Adrenal gland (tissue), 12 donors: ENCODE data around the gene PPP1R9A. TPM values are rescaled to one million over a fixed set of nuclear protein-coding genes. Genes with fewer than 3 reads are reported as not detected.

Experiments
- DNase-seq, 7 donors: peaks; one replicate each; pipeline ENCODE4 v3.0.0-alpha.2; 2019 to 2020
- H3K27ac ChIP-seq, 5 donors: fragments of 200-600 bp; sonication (generic) in 4 of 5; 1 replicate in 3 of 5; 2 replicates in 2 of 5; pipeline versions ENCODE4 v1.5.1 to v1.8.0; 2016 to 2020; ENCODE audit warnings: mild to moderate bottlenecking in 1 of 5
- H3K27me3 ChIP-seq: fragments of 200-600 bp; 2 replicates; pipeline ENCODE4 v1.8.0; 2021
- H3K36me3 ChIP-seq, 2 donors: fragments of 200-600 bp; replicated peaks in 1 of 2; 1 replicate in 1 of 2; 2 replicates in 1 of 2; pipeline versions ENCODE4 v1.5.1 to v1.8.0; 2018 to 2022
- H3K4me1 ChIP-seq, 2 donors: fragments of 200-600 bp; replicated peaks in 1 of 2; 1 replicate in 1 of 2; 2 replicates in 1 of 2; pipeline versions ENCODE4 v1.5.1 to v1.8.0; 2018 to 2021
- H3K4me3 ChIP-seq, 4 donors: fragments of 200-600 bp; sonication (generic) in 3 of 4; one replicate each; pipeline ENCODE4 v1.5.1; 2016 to 2018
- H3K9me3 ChIP-seq, 3 donors: fragments of 200-600 bp; sonication (generic) in 1 of 3; replicated peaks in 1 of 3; 1 replicate in 2 of 3; 2 replicates in 1 of 3; pipeline versions ENCODE4 v1.5.1 to v1.8.0; 2016 to 2021
- POLR2A ChIP-seq, 2 donors: fragments of 450-650 bp; IDR thresholded peaks; one replicate each; pipeline ENCODE4 v1.6.1; 2017; ENCODE audit warnings: antibody characterized with exemption in 2 of 2, mild to moderate bottlenecking in 2 of 2, moderate library complexity in 1 of 2
- WGBS, 4 donors: extraction: QIAGEN DNeasy Blood & Tissue Kit in 2 of 4; methylation state at CpG; one replicate each; pipeline versions ENCODE4 v1.1.5 to v1.1.7; 2013 to 2017; 5-methylcytosine and 5-hydroxymethylcytosine counted together
- intact Hi-C, 2 donors: fragments of 100-400 bp; cut with DNase I; formaldehyde crosslinking; loops; one replicate each; pipeline versions ENCODE4 v1.14.1 to v1.15.0; 2022 to 2023
- polyA plus RNA-seq, 3 donors: library from polyadenylated mRNA; stranded (reverse); fragments of 200-250 nt in 2 of 3; fragments of 350-450 nt in 1 of 3; fragmentation: Illumina TruSeq in 1 of 3; extraction: RNeasy Lipid Tissue Mini Kit (QIAGEN cat#74804) in 1 of 3; gene quantifications; one replicate each; pipeline ENCODE4 v1.2.3, GENCODE V29; 2013 to 2014
- total RNA-seq, 9 donors: library from RNA; depleted of rRNA in 4 of 9; stranded (reverse); fragments of >200 nt in 4 of 9; fragments of 120-200 nt in 1 of 9; fragmentation: NEBNext Ultra II Directional in 1 of 9; extraction: Animal tissue kit (Norgen Biotek cat#: 25700) in 1 of 9; gene quantifications; one replicate each; pipeline versions ENCODE4 v1.1.0 to v1.2.4, GENCODE V29; 2013 to 2023
- TF ChIP-seq, protein P1 (sequence below), 6 experiments: fragments of 450-650 bp in 4 of 6; fragments of 200-600 bp in 2 of 6; sonication (generic) in 1 of 6; IDR thresholded peaks; 1 replicate in 5 of 6; 2 replicates in 1 of 6; pipeline versions ENCODE4 v1.5.1 to v1.8.0; 2016 to 2021; ENCODE audit warnings: antibody characterized with exemption in 6 of 6, mild to moderate bottlenecking in 2 of 6, moderate library complexity in 1 of 6
- donor health status: healthy with polysubstance abuse.
- donor health status: Bipolar disorder and iron deficiency.
- donor health status: DM: yes; HTN: yes; CAD: no.
- donor health status: DM: no; HTN: no; CAD: no.
- donor health status: DM: no; HTN: no; CAD: no.
- donor health status: DM: yes; HTN: yes; CAD: no.

PPP1R9A gene
- total and polyA plus RNA-seq, 12 donors, result 7.2 to 86.0 (median 40.6) TPM

DNA sequence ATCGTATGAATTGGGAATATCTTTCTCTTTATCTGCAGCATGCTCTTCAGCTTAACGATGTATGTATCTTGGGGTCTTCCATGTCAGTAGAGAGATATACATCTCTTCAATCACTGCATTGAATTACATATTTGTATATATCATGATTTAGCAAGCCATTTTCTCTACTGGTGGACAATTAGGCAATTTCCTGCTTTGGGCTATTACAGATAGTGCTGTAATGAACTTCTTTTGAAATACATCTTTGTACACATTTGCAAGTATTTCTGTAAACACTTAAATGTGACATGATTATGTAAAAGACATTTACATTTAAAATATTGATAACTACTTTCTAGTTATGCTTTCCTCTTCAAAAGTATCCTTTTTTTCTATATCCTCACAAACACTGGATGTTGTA, 199.0 kb downstream of the PPP1R9A start:
- no peak overlapping the region for H3K27ac ChIP-seq
- H3K36me3 ChIP-seq, result no peaks in the 10 kb centered on the region
- no peaks in the 10 kb centered on the region for H3K9me3 ChIP-seq
- TF ChIP-seq POLR2A (IDR thresholded peaks at IDR 0.05), result no peak
- TF ChIP-seq, protein P1, sequence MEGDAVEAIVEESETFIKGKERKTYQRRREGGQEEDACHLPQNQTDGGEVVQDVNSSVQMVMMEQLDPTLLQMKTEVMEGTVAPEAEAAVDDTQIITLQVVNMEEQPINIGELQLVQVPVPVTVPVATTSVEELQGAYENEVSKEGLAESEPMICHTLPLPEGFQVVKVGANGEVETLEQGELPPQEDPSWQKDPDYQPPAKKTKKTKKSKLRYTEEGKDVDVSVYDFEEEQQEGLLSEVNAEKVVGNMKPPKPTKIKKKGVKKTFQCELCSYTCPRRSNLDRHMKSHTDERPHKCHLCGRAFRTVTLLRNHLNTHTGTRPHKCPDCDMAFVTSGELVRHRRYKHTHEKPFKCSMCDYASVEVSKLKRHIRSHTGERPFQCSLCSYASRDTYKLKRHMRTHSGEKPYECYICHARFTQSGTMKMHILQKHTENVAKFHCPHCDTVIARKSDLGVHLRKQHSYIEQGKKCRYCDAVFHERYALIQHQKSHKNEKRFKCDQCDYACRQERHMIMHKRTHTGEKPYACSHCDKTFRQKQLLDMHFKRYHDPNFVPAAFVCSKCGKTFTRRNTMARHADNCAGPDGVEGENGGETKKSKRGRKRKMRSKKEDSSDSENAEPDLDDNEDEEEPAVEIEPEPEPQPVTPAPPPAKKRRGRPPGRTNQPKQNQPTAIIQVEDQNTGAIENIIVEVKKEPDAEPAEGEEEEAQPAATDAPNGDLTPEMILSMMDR (IDR thresholded peaks at IDR 0.05), result no peak
- DNase-seq, result no peak
- 91 to 97% (median 93%) methylated on average over 2 of the region's 2 CpGs for WGBS, 4 donors
- H3K4me1 ChIP-seq, result peaks cover 0 to 13% of the 10 kb centered on the region in 2 donors
- no peaks in the 10 kb centered on the region for H3K27me3 ChIP-seq
- no peak overlapping the region for H3K4me3 ChIP-seq
- intact Hi-C loops, result no loop called here

DNA sequence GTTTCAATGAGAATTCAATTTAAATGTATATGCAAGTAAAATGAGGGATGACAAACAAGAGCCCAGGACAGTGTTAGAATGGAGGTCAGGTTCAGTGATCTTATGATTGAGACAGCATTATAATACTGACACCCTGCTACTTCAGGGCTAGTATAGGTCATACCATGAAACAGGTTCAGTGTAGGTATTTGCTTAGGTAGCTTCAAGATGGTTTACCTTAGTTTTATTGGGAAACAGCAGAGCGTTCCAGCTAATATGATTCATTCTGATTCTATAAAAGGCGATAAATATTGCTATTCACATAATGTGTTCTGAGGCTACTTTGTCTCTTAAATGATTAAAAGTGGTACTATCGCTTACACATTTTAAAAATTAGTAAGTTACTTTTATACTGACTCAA, 203.3 kb downstream of the PPP1R9A start:
- H3K27ac ChIP-seq, result no peak overlapping the region
- WGBS, 4 donors, result 90 to 97% (median 95%) methylated on average over 3 of the region's 3 CpGs
- TF ChIP-seq, protein P1 (IDR thresholded peaks at IDR 0.05), result no peak
- TF ChIP-seq POLR2A (IDR thresholded peaks at IDR 0.05), result no peak
- H3K27me3 ChIP-seq, result no peaks in the 10 kb centered on the region
- no peaks in the 10 kb centered on the region for H3K36me3 ChIP-seq
- DNase-seq, result no peak
- no peaks in the 10 kb centered on the region for H3K9me3 ChIP-seq
- intact Hi-C loops, result no loop called here
- no peak overlapping the region for H3K4me3 ChIP-seq
- H3K4me1 ChIP-seq, result peaks cover 0 to 3% of the 10 kb centered on the region in 2 donors

DNA sequence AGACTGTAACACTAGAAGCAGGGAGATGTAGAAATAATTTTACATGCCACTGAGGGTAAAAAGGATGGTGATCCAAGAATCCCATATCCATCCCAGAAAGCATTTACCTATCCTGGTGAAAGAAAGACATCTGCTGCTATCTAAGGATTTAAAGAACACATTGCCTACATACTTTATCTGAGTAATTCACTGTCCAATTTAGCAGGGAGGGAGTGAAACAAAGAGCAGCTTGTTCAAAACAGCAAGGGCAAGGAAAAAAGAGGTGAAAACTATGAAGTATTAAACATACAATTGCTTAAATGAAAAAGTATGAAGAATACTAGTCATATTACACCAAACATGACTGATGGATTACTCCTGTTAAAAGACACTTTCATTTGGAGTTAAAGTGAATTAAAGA, 206.2 kb downstream of the PPP1R9A start:
- H3K27ac ChIP-seq, result no peak overlapping the region
- H3K27me3 ChIP-seq, result no peaks in the 10 kb centered on the region
- TF ChIP-seq, protein P1 (IDR thresholded peaks at IDR 0.05), result no peak
- peaks cover 0 to 3% of the 10 kb centered on the region in 2 donors for H3K4me1 ChIP-seq
- no peaks in the 10 kb centered on the region for H3K9me3 ChIP-seq
- DNase-seq, result no peak
- no peaks in the 10 kb centered on the region for H3K36me3 ChIP-seq
- intact Hi-C loops, result no loop called here
- no peak overlapping the region for H3K4me3 ChIP-seq

DNA sequence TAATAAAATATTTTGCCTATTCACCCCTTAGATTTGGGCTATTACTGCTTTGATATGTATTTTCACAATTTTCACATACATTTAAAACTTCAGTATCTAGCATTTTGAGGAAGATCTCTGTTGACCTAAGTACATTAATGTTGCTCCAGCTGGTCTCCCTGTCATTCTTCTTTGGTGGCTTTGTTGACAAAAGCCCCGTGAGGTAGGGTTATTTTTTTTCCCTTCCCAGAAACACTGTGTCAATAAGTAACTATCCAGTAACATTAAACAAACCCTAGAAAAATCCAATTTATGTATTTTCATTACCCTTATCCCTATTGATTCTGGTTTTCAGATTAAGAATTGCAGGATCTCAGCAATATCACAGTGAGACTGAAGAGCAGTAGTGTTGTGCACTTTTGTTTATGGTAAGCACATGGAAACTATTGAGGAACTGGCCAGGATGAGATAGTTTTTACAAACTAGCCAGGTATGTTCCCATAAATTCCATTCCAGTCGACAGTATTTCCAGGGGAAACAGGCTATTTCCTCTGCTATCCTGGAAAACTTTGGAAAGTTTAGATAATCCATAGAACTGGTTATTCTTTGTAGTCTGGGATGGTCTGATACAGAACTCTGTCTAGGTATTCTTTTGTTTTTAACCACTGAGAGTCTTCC, 218.8 kb downstream of the PPP1R9A start:
- no peak for TF ChIP-seq POLR2A (IDR thresholded peaks at IDR 0.05)
- TF ChIP-seq, protein P1 (IDR thresholded peaks at IDR 0.05), result no peak
- H3K27me3 ChIP-seq, result no peaks in the 10 kb centered on the region
- intact Hi-C loops, result no loop called here
- H3K36me3 ChIP-seq, result no peaks in the 10 kb centered on the region
- H3K27ac ChIP-seq, result no peak overlapping the region
- 81 to 87% (median 83%) methylated on average over 2 of the region's 2 CpGs for WGBS, 4 donors
- no peak for DNase-seq
- no peaks in the 10 kb centered on the region for H3K4me1 ChIP-seq
- H3K9me3 ChIP-seq, result no peaks in the 10 kb centered on the region
- no peak overlapping the region for H3K4me3 ChIP-seq
